GM18526 (cell line): ENCODE data around the gene CXCL11.

Experiments
- POLR2A ChIP-seq: IDR thresholded peaks from 3 replicates; pipeline ENCODE4 v1.6.1; 2011; ENCODE audit not compliant: insufficient read length; ENCODE audit errors: extremely low read depth

Gene CXCL11

DNA sequence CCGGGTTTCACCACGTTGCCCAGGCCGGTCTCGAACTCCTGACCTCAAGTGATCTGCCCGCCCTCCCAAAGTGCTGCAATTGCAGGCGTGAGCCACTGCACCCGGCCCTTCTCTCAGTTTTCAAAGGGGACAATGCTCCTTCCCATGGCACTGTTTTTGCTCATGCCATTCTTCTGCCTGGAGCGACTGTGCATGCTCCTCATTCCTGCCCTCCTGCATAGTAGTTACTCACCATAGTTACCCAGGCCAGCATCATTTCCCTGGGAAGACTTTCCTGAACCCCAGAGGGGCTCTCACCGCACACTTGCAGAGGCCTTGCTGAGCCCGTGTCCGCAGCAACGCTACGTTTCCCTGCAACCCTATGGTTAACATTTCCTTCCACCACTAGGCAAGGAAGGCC is 25.3 kb downstream of the CXCL11 start:
- no peak for TF ChIP-seq POLR2A

DNA sequence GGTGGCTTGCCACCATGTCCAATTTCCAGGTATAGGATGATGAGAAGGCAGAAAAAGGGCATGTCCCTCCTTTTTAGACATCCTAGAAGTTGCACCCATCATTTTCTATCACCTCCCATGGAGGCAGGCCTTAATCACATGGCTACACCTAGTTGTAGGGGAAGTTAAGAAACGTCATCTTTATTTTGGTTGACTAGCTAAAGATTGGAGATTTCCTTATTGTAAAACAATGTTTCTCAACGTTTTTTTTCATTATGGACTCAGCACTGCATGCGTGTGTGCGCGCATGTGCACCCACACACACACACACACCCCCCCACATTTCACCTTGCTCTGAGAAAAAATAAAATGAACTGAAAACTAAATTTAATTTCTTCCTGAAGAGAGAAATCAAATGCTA is 26.6 kb downstream of the CXCL11 start:
- TF ChIP-seq POLR2A = no peak

DNA sequence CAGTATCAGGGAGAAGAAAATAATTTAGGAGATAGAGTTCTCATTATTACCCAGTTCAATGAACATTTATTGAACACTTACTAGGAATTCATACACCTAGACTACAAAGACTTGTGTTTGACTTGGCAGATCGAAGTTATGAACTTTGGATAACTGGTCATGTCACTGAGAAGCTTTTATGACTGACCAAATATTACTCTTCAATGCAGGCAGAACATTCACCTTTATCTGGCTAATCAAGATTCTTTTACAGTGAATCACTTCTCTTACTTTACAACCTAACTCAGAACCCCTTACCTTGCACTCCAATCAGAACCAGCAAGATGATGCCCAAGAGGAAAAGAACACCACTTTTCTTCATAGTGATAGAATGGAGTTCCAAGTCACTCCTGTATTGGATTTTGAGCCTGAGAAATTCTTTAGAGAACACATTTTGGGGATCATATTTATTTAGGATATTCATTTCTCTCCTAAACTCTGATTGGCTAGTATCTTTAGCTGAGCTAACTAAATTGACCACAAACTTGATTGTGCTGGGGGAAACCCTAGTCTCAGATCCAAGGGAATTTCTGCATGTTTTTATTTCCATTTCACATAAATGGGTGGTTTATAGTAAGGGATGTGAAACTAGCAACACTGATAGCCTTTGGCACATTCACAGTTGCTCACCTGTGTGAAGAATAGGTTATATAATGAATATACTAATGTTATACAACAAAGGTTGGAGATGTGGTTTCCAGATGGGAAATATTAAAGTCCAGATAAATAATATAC is 28.6 kb downstream of the CXCL11 start, which contains the start of gene CXCL9:
CXCL9 (minus strand) TSS at position 421 of the 774 bp plus-strand sequence; CDS start at position 361, 60 bp downstream.
- no peak for TF ChIP-seq POLR2A

DNA sequence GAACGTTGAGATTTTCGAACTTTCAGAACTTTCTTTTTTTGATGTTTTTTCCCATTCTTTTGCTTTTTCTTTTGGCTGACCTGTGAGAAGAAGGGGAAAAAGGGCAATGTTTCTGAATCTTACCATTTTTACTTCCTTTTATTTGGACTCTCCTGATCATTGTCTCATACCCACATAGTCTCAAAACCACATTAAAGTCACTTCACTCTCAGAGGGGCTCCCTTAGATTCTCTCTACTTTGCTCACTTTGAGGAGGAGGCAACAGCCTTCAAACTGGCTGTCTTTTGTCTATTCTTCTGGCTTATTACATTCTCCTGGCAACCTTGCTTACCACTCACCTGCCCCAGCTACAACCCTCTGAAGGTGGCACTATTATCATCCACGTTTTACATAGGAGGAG is 32.2 kb downstream of the CXCL11 start:
- no peak for TF ChIP-seq POLR2A

DNA sequence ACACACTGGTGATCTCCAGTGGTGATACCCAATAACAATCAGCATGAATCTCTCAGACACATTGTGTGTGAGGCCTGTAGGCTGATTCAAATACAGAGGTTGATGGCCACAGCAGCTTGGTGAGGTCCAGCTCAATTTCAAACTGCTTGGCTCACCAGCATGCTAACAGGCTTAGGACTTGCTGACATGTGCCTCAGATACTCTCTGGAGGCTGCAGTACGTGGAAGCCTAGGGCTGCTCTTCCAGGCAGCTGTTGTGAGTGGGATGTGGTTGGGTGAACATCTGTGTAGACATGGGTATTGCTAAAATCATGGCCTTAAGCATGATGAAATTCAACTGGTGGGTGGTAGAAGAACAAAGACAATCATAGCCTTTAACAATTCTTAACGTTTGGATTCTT is 32.8 kb downstream of the CXCL11 start:
- TF ChIP-seq POLR2A = no peak

DNA sequence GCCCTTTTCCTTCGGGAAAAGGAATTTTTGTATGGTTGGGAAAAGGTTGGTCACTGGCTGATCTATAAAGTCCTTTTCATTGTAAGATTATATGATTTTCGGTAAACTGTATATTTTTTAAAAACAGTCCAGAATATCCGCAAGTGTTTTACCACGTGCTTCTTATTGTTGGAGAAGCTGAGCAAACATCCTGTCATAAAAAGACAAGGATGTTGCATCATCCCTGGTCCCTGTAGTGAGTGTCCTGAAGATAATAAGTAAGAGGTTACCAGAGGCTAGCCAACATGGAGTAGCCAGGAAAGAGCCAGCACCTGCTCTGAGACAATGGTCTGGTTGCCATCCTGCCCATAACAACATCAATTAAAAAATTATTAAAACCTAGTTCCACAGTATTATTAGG is 33.7 kb downstream of the CXCL11 start:
- TF ChIP-seq POLR2A = no peak

DNA sequence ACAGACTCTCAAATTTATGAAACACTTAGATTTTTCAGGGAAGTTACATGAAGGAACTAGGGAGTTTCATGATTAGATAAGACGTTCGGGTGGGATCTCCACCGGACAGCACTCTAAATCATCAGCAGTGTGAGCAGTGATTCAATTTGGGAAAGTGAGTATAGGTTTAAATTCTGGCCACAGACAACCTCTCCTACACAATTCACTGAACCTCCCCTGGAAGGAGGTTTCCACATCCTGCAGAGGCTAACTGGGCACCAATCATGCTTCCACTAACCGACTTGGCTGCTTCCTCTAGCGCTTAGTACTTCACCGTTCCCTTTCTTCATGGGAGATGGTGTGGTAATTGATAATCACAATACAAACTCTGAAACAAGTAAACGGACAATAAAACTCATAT is 34.2 kb downstream of the CXCL11 start:
- no peak for TF ChIP-seq POLR2A

DNA sequence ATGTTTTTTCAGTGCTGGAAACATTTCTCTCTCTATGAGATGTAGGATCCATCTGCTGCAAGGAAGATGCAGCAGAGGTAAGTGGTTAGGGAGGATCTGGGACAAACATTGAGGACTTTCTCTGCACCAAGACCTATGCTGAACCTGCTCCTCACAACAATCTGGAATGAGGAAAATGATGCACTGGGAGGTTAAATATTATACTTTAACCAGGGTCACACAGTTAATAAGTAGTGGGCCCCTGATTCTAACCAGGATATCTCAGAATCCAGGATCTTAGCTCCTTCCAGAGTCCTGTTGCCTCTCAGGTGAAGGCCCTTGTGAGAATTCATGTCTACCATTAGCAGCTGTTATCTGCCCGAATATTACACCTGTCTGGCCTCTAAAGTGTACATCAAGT is 35.6 kb downstream of the CXCL11 start:
- no peak for TF ChIP-seq POLR2A

DNA sequence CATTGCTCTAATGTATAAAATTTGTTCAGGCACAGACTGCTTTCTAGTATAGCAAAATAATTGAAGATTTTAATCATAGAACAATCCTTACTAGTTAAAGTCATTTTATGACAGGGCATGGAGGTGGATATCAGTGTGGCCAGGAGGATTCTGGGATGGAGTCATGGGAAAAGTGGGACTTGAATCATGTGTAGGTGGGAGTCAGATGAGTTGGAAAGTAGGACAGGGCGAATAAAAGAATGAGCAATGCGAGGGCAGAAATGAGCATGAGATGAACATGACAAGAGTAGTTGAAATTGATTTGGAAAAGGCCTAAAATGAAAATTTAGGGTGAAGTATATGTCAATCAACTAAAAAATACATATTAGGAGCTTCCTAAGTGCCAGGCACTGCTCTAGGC is 37.9 kb downstream of the CXCL11 start:
- TF ChIP-seq POLR2A = no peak

DNA sequence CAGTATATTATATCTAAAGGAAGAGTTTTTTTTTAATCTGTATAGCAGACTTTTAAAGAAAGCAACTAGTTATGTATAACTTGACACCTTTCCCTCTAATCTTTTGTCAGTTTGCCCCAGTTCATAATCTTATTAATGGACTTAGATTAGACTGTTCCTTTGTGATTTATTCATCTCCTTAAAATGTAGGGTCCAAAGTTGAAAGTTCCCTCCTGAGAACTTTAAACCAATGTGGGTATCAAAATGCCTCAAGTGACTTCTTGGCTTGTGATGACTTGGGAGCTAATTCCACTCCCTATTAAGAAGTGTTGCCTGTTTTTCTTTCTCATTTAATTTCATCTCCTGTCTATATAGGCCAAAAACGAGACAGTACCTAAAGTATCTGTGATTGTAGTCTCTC is 38.8 kb downstream of the CXCL11 start:
- no peak for TF ChIP-seq POLR2A

DNA sequence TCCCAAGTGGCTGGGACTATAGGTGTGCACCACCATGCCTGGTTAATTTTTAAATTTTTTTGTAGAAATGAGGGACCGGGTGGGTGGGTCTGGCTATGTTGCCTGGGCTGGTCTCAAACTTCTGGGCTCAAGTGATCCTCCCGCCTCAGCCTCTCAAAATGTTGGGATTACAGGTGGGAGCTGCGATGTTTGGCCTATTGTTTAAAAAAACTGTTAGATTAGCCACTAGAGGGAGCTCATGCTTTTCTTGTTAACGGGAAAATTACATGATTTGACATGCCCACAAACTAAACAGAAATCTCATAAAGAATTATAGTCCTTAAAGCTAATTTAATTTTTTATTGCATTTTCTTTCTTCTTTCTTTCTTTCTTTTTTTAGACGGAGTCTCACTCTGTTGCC is 40.1 kb downstream of the CXCL11 start:
- TF ChIP-seq POLR2A = no peak

DNA sequence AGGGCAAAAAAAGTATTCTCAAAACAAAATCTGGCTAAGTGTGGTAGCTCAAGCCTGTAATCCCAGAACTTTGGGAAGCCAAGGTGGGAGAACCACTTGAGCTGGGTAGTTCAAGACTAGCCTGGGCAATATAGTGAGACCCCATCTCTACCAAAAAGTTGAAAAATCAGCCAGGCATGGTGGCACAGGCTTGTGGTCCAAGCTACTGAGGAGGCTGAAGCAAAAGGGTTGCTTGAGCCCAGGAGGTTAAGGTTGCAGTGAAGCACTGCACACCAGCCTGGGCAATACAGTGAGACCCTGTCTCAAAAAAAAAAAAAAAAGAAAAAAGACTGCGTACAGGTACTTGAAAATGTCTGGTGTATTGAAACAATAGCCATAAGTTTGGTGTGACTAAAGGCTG is 43.4 kb downstream of the CXCL11 start:
- TF ChIP-seq POLR2A = no peak

DNA sequence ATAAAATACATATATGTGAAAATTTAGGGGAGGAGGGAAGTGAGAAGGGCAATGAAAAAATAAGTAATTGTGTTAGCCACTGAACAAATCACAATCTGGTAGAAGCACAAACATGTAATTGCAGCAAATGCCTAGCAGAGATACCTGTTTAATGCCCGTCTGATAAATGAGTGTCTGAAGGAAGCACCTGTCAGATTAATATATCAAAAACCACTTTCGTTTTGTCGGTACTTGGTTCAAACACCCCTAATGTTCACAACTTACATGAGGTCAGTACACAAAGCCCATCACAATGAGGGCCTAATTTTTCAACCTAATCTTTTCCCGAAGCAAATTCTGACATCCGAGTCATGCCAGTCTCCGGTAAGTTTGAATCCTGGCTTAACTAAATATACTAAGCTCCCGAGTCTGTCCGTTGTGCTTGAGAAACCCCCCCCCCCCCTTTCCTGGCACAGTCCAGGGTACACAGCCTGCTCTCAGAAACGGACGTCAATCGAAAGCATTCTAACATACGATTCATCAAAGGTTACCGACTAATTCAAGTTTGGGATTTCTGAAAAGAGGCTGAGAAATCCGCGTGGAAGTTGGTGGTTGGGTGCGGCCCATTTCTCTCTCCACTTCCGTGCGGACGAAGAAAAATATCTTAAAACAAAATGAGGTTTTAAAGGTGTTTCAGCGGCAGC is 45.9 kb downstream of the CXCL11 start:
- no peak for TF ChIP-seq POLR2A

DNA sequence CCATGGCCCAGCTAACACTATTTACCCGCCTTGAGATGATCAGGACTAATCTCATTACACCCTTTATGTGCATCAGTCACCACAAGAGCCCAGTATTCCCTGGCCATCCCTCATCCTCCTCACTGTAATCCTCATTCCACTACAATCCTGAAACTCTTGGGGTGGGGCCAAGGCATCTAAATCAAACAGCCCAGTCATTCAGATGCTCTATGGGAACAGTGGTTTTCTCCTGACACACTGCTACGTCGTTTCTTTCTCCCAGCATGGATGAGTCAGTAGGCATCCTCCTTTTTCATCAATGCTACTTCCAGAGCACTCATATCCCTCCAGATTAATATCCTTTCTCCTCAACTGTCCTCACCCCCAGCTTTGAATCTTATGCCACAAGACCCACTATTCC is 50.8 kb downstream of the CXCL11 start:
- TF ChIP-seq POLR2A = no peak
